ENCODE data around the gene COMMD8.

The COMMD8 gene

GRCh38 chr4:47451657-47452056, 11.8 kb downstream of the COMMD8 start:
- H3K27ac ChIP-seq (ENCODE audit: low read depth, low read length) = no peak overlapping the region
- H3K9me3 ChIP-seq (ENCODE audit: control insufficient read depth in 5 of 5, low read length in 5 of 5) = no peaks in the 10 kb centered on the region
- no peaks in the 10 kb centered on the region for H3K4me1 ChIP-seq (ENCODE audit: control insufficient read depth in 5 of 5, insufficient read depth in 5 of 5, low read length in 5 of 5)
- no peaks in the 10 kb centered on the region for H3K27me3 ChIP-seq (ENCODE audit: control insufficient read depth in 5 of 5, insufficient read depth in 4 of 5, low read length in 5 of 5)
- H3K9ac ChIP-seq (ENCODE audit: low read length in 5 of 5) = no peak overlapping the region
- H3K36me3 ChIP-seq (ENCODE audit: control insufficient read depth in 5 of 5, insufficient read depth in 5 of 5, low read length in 5 of 5) = peaks cover 16 to 32% (median 22%) of the 10 kb centered on the region in 5 donors
- no peak overlapping the region for H3K4me3 ChIP-seq (ENCODE audit: low read depth in 1 of 5, low read length in 5 of 5)

GRCh38 chr4:47444031-47444430, 19.5 kb downstream of the COMMD8 start:
- H3K4me1 ChIP-seq (ENCODE audit: control insufficient read depth in 5 of 5, insufficient read depth in 5 of 5, low read length in 5 of 5) = no peaks in the 10 kb centered on the region
- H3K27me3 ChIP-seq (ENCODE audit: control insufficient read depth in 5 of 5, insufficient read depth in 4 of 5, low read length in 5 of 5) = no peaks in the 10 kb centered on the region
- H3K9me3 ChIP-seq (ENCODE audit: control insufficient read depth in 5 of 5, low read length in 5 of 5) = no peaks in the 10 kb centered on the region
- H3K4me3 ChIP-seq (ENCODE audit: low read depth in 1 of 5, low read length in 5 of 5) = no peak overlapping the region
- no peak overlapping the region for H3K27ac ChIP-seq (ENCODE audit: low read depth, low read length)
- no peak overlapping the region for H3K9ac ChIP-seq (ENCODE audit: low read length in 5 of 5)
- H3K36me3 ChIP-seq (ENCODE audit: control insufficient read depth in 5 of 5, insufficient read depth in 5 of 5, low read length in 5 of 5) = peaks cover 0 to under 1% (median 0%) of the 10 kb centered on the region in 5 donors

- Histone ChIP-seq H3K27ac (ENCODE audit: low read depth, low read length) (no peak overlapping the region), H3K9ac (ENCODE audit: low read length in 5 of 5) (no peak overlapping the region), H3K9me3 (ENCODE audit: control insufficient read depth in 5 of 5, low read length in 5 of 5) (no peaks in the 10 kb centered on the region)
Observed at GRCh38 chr4:47442980-47443379, 20.5 kb downstream of the COMMD8 start.

GRCh38 chr4:47434931-47435330, 28.6 kb downstream of the COMMD8 start:
- Histone ChIP-seq H3K27ac (ENCODE audit: low read depth, low read length) (no peak overlapping the region), H3K4me1 (ENCODE audit: control insufficient read depth in 5 of 5, insufficient read depth in 5 of 5, low read length in 5 of 5) (no peaks in the 10 kb centered on the region), H3K27me3 (ENCODE audit: control insufficient read depth in 5 of 5, insufficient read depth in 4 of 5, low read length in 5 of 5) (no peaks in the 10 kb centered on the region), H3K36me3 (ENCODE audit: control insufficient read depth in 5 of 5, insufficient read depth in 5 of 5, low read length in 5 of 5) (no peaks in the 10 kb centered on the region), H3K9ac (ENCODE audit: low read length in 5 of 5) (no peak overlapping the region), H3K4me3 (ENCODE audit: low read depth in 1 of 5, low read length in 5 of 5) (no peak overlapping the region), H3K9me3 (ENCODE audit: control insufficient read depth in 5 of 5, low read length in 5 of 5) (no peaks in the 10 kb centered on the region)

More at GRCh38 chr4:47442980-47443379, 20.5 kb downstream of the COMMD8 start:
- H3K36me3 ChIP-seq (ENCODE audit: control insufficient read depth in 5 of 5, insufficient read depth in 5 of 5, low read length in 5 of 5) = no peaks in the 10 kb centered on the region
- H3K4me3 ChIP-seq (ENCODE audit: low read depth in 1 of 5, low read length in 5 of 5) = no peak overlapping the region
- H3K4me1 ChIP-seq (ENCODE audit: control insufficient read depth in 5 of 5, insufficient read depth in 5 of 5, low read length in 5 of 5) = no peaks in the 10 kb centered on the region
- no peaks in the 10 kb centered on the region for H3K27me3 ChIP-seq (ENCODE audit: control insufficient read depth in 5 of 5, insufficient read depth in 4 of 5, low read length in 5 of 5)

GRCh38 chr4:47432749-47433148, 30.8 kb downstream of the COMMD8 start:
- Histone ChIP-seq H3K36me3 (ENCODE audit: control insufficient read depth in 5 of 5, insufficient read depth in 5 of 5, low read length in 5 of 5) (no peaks in the 10 kb centered on the region), H3K27ac (ENCODE audit: low read depth, low read length) (no peak overlapping the region), H3K9ac (ENCODE audit: low read length in 5 of 5) (no peak overlapping the region), H3K4me3 (ENCODE audit: low read depth in 1 of 5, low read length in 5 of 5) (no peak overlapping the region), H3K27me3 (ENCODE audit: control insufficient read depth in 5 of 5, insufficient read depth in 4 of 5, low read length in 5 of 5) (no peaks in the 10 kb centered on the region), H3K9me3 (ENCODE audit: control insufficient read depth in 5 of 5, low read length in 5 of 5) (no peaks in the 10 kb centered on the region), H3K4me1 (ENCODE audit: control insufficient read depth in 5 of 5, insufficient read depth in 5 of 5, low read length in 5 of 5) (no peaks in the 10 kb centered on the region)

GRCh38 chr4:47427935-47428334, 35.6 kb downstream of the COMMD8 start:
- Histone ChIP-seq H3K4me1 (ENCODE audit: control insufficient read depth in 5 of 5, insufficient read depth in 5 of 5, low read length in 5 of 5) (no peaks in the 10 kb centered on the region), H3K9ac (ENCODE audit: low read length in 5 of 5) (no peak overlapping the region), H3K36me3 (ENCODE audit: control insufficient read depth in 5 of 5, insufficient read depth in 5 of 5, low read length in 5 of 5) (no peaks in the 10 kb centered on the region), H3K9me3 (ENCODE audit: control insufficient read depth in 5 of 5, low read length in 5 of 5) (no peaks in the 10 kb centered on the region), H3K4me3 (ENCODE audit: low read depth in 1 of 5, low read length in 5 of 5) (no peak overlapping the region), H3K27ac (ENCODE audit: low read depth, low read length) (no peak overlapping the region), H3K27me3 (ENCODE audit: control insufficient read depth in 5 of 5, insufficient read depth in 4 of 5, low read length in 5 of 5) (no peaks in the 10 kb centered on the region)

- no peaks in the 10 kb centered on the region for H3K36me3 ChIP-seq (ENCODE audit: control insufficient read depth in 5 of 5, insufficient read depth in 5 of 5, low read length in 5 of 5)
- no peak overlapping the region for H3K4me3 ChIP-seq (ENCODE audit: low read depth in 1 of 5, low read length in 5 of 5)
- no peak overlapping the region for H3K27ac ChIP-seq (ENCODE audit: low read depth, low read length)
- no peaks in the 10 kb centered on the region for H3K4me1 ChIP-seq (ENCODE audit: control insufficient read depth in 5 of 5, insufficient read depth in 5 of 5, low read length in 5 of 5)
- H3K27me3 ChIP-seq (ENCODE audit: control insufficient read depth in 5 of 5, insufficient read depth in 4 of 5, low read length in 5 of 5) = no peaks in the 10 kb centered on the region
- no peak overlapping the region for H3K9ac ChIP-seq (ENCODE audit: low read length in 5 of 5)
- no peaks in the 10 kb centered on the region for H3K9me3 ChIP-seq (ENCODE audit: control insufficient read depth in 5 of 5, low read length in 5 of 5)
Observed at GRCh38 chr4:47425628-47426027, 37.9 kb downstream of the COMMD8 start.

- Histone ChIP-seq H3K9me3 (ENCODE audit: control insufficient read depth in 5 of 5, low read length in 5 of 5) (no peaks in the 10 kb centered on the region), H3K27ac (ENCODE audit: low read depth, low read length) (no peak overlapping the region), H3K27me3 (ENCODE audit: control insufficient read depth in 5 of 5, insufficient read depth in 4 of 5, low read length in 5 of 5) (no peaks in the 10 kb centered on the region), H3K9ac (ENCODE audit: low read length in 5 of 5) (no peak overlapping the region), H3K4me1 (ENCODE audit: control insufficient read depth in 5 of 5, insufficient read depth in 5 of 5, low read length in 5 of 5) (no peaks in the 10 kb centered on the region), H3K4me3 (ENCODE audit: low read depth in 1 of 5, low read length in 5 of 5) (no peak overlapping the region), H3K36me3 (ENCODE audit: control insufficient read depth in 5 of 5, insufficient read depth in 5 of 5, low read length in 5 of 5) (no peaks in the 10 kb centered on the region)
Observed at GRCh38 chr4:47419296-47419695, 44.2 kb downstream of the COMMD8 start.

- Histone ChIP-seq H3K27ac (ENCODE audit: low read depth, low read length) (no peak overlapping the region), H3K36me3 (ENCODE audit: control insufficient read depth in 5 of 5, insufficient read depth in 5 of 5, low read length in 5 of 5) (no peaks in the 10 kb centered on the region), H3K4me3 (ENCODE audit: low read depth in 1 of 5, low read length in 5 of 5) (no peak overlapping the region), H3K27me3 (ENCODE audit: control insufficient read depth in 5 of 5, insufficient read depth in 4 of 5, low read length in 5 of 5) (no peaks in the 10 kb centered on the region), H3K4me1 (ENCODE audit: control insufficient read depth in 5 of 5, insufficient read depth in 5 of 5, low read length in 5 of 5) (no peaks in the 10 kb centered on the region), H3K9ac (ENCODE audit: low read length in 5 of 5) (no peak overlapping the region), H3K9me3 (ENCODE audit: control insufficient read depth in 5 of 5, low read length in 5 of 5) (no peaks in the 10 kb centered on the region)
Observed at GRCh38 chr4:47418147-47418546, 45.4 kb downstream of the COMMD8 start.

GRCh38 chr4:47415719-47416118, 47.8 kb downstream of the COMMD8 start:
- Histone ChIP-seq H3K9ac (ENCODE audit: low read length in 5 of 5) (no peak overlapping the region), H3K4me3 (ENCODE audit: low read depth in 1 of 5, low read length in 5 of 5) (no peak overlapping the region), H3K27me3 (ENCODE audit: control insufficient read depth in 5 of 5, insufficient read depth in 4 of 5, low read length in 5 of 5) (no peaks in the 10 kb centered on the region), H3K4me1 (ENCODE audit: control insufficient read depth in 5 of 5, insufficient read depth in 5 of 5, low read length in 5 of 5) (no peaks in the 10 kb centered on the region), H3K9me3 (ENCODE audit: control insufficient read depth in 5 of 5, low read length in 5 of 5) (no peaks in the 10 kb centered on the region), H3K27ac (ENCODE audit: low read depth, low read length) (no peak overlapping the region), H3K36me3 (ENCODE audit: control insufficient read depth in 5 of 5, insufficient read depth in 5 of 5, low read length in 5 of 5) (no peaks in the 10 kb centered on the region)

- Histone ChIP-seq H3K27ac (ENCODE audit: low read depth, low read length) (no peak overlapping the region), H3K9me3 (ENCODE audit: control insufficient read depth in 5 of 5, low read length in 5 of 5) (no peaks in the 10 kb centered on the region), H3K4me1 (ENCODE audit: control insufficient read depth in 5 of 5, insufficient read depth in 5 of 5, low read length in 5 of 5) (no peaks in the 10 kb centered on the region), H3K36me3 (ENCODE audit: control insufficient read depth in 5 of 5, insufficient read depth in 5 of 5, low read length in 5 of 5) (no peaks in the 10 kb centered on the region), H3K27me3 (ENCODE audit: control insufficient read depth in 5 of 5, insufficient read depth in 4 of 5, low read length in 5 of 5) (no peaks in the 10 kb centered on the region), H3K9ac (ENCODE audit: low read length in 5 of 5) (no peak overlapping the region), H3K4me3 (ENCODE audit: low read depth in 1 of 5, low read length in 5 of 5) (no peak overlapping the region)
Observed at GRCh38 chr4:47413521-47413920, 50.0 kb downstream of the COMMD8 start.
